Thyroid gland (tissue), 4 donors: ENCODE measurements around the gene CKMT2. TPM values are rescaled to one million over a fixed set of nuclear protein-coding genes. Genes with fewer than 3 reads are reported as not detected.

Source experiments
- DNase-seq, 2 donors: peaks; one replicate each; pipeline ENCODE4 v3.0.0-alpha.2; 2019
- H3K27ac ChIP-seq, 3 donors: fragments of 200-600 bp; sonication (generic); 1 replicate in 2 of 3; 2 replicates in 1 of 3; pipeline ENCODE4 v1.5.1; 2016 to 2019; ENCODE audit warnings: mild to moderate bottlenecking in 1 of 3, moderate library complexity in 1 of 3
- H3K27me3 ChIP-seq: fragments of 200-600 bp; sonication (generic); one replicate; pipeline ENCODE4 v1.5.1; 2019
- H3K36me3 ChIP-seq, 2 donors: fragments of 200-600 bp; sonication (generic); one replicate each; pipeline ENCODE4 v1.5.1; 2016 to 2019
- H3K4me1 ChIP-seq, 2 donors: fragments of 200-600 bp; sonication (generic); one replicate each; pipeline ENCODE4 v1.5.1; 2017 to 2019
- H3K4me3 ChIP-seq, 3 donors: fragments of 200-600 bp; sonication (generic); replicated peaks in 1 of 3; 1 replicate in 2 of 3; 2 replicates in 1 of 3; pipeline ENCODE4 v1.5.1; 2016; ENCODE audit warnings: mild to moderate bottlenecking in 1 of 3
- H3K9me3 ChIP-seq: fragments of 200-600 bp; sonication (generic); one replicate; pipeline ENCODE4 v1.5.1; 2017
- POLR2A ChIP-seq, 2 donors: fragments of 450-650 bp; IDR thresholded peaks; one replicate each; pipeline ENCODE4 v1.6.1; 2017; ENCODE audit warnings: antibody characterized with exemption in 2 of 2, mild to moderate bottlenecking in 2 of 2, moderate library complexity in 1 of 2
- WGBS, 2 donors: methylation state at CpG; one replicate each; pipeline ENCODE4 v1.1.5; 2017; 5-methylcytosine and 5-hydroxymethylcytosine counted together
- intact Hi-C: fragments of 100-400 bp; cut with DNase I; formaldehyde crosslinking; loops from one replicate; pipeline ENCODE4 v1.15.1; 2023
- total RNA-seq, 4 donors: library from RNA; depleted of rRNA; stranded (reverse); fragments of >200 nt; gene quantifications; one replicate each; pipeline ENCODE4 v1.2.3, GENCODE V29; 2016
- TF ChIP-seq, protein P1 (sequence below), 6 experiments: fragments of 200-600 bp in 3 of 6; fragments of 450-650 bp in 3 of 6; sonication (generic) in 3 of 6; IDR thresholded peaks; one replicate each; pipeline ENCODE4 v1.5.1; 2016 to 2019; ENCODE audit warnings: antibody characterized with exemption in 6 of 6, mild to moderate bottlenecking in 2 of 6, inconsistent platforms in 1 of 6, moderate library complexity in 1 of 6

CKMT2 gene
- total RNA-seq, 4 donors from 2014 or later: 1.7 to 24.4 (median 16.1) TPM

DNA sequence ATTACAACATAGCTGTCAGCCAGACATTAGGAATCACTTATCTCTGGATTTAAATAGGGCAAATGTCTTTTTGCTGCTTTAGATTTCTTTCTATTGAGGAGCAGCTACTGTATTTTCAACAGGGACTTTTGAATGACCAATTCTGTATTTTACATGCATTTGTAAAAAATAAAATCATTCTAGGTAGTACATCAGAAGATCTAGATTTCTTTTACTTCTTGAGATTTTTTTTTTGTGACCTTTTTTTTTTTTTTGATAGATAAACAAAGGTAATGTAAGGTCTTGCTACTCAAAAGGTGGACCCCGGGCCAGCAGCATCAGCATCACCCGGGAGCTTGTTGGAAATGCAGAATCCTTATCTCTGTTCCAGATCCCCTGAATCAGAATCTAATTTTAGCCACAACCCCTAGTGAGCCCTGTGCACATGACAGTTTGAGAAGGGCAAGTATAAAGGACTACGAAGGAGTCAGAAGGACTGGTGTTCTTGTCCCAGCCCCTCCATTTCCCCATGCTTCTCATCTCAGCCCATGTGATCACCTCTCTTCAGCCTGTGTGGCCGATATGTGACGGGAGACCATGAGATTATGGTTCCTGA is 37.7 kb upstream of the CKMT2 start:
- no peaks in the 10 kb centered on the region for H3K27me3 ChIP-seq
- no peak overlapping the region for H3K27ac ChIP-seq
- intact Hi-C loops: loop anchor here (10.0 kb wide), 1 partner anchor 511 kb away; no protein-coding TSS in a partner anchor
- no peaks in the 10 kb centered on the region for H3K36me3 ChIP-seq
- H3K4me1 ChIP-seq: peaks cover 0 to 6% of the 10 kb centered on the region in 2 donors
- H3K4me3 ChIP-seq: no peak overlapping the region
- DNase-seq: no peak
- TF ChIP-seq POLR2A (IDR thresholded peaks at IDR 0.05): no peak
- TF ChIP-seq, protein P1, sequence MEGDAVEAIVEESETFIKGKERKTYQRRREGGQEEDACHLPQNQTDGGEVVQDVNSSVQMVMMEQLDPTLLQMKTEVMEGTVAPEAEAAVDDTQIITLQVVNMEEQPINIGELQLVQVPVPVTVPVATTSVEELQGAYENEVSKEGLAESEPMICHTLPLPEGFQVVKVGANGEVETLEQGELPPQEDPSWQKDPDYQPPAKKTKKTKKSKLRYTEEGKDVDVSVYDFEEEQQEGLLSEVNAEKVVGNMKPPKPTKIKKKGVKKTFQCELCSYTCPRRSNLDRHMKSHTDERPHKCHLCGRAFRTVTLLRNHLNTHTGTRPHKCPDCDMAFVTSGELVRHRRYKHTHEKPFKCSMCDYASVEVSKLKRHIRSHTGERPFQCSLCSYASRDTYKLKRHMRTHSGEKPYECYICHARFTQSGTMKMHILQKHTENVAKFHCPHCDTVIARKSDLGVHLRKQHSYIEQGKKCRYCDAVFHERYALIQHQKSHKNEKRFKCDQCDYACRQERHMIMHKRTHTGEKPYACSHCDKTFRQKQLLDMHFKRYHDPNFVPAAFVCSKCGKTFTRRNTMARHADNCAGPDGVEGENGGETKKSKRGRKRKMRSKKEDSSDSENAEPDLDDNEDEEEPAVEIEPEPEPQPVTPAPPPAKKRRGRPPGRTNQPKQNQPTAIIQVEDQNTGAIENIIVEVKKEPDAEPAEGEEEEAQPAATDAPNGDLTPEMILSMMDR (IDR thresholded peaks at IDR 0.05): no peak
- WGBS, 2 donors: 68 to 72% methylated on average over 5 of the region's 5 CpGs
- no peaks in the 10 kb centered on the region for H3K9me3 ChIP-seq

DNA sequence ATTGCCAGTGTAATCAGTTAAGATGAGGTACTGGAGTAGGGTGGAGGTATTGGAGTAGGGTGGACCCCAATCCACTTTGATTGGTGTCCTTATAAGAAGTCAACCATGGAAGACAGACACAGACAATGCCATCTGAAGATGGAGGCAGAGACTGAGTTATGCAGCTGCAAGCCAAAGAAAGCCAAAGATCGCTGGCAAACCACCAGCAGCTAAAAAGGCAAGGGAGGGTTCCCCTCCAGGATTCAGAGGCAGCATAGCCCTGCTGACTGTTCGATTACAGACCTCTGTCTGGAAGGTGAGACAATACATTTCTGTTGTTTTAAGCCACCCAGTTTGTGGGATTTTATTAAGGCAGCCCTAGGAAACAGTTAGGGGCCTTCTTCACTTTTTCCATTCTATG is 30.5 kb upstream of the CKMT2 start:
- no peak overlapping the region for H3K4me3 ChIP-seq

DNA sequence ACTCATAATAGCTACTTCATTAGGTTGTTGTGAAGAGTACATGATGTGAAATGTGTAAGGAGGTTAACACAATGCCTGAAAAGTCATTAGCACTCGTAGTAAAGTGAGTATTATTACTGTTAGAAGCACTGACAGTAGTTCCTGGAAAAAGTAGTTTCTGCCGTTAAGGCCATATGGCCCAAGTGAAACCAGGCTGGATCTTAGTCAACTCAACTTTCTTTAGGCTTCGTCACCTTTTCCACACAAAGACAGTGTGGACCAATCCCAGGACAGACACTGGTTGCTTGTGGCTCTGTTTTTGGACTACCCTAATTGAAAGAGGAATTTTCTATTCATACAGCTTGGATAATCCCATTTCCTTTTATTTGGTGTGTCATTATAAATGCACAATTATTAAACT is 29.4 kb upstream of the CKMT2 start:
- H3K4me1 ChIP-seq: no peaks in the 10 kb centered on the region
- intact Hi-C loops: no loop called here
- H3K36me3 ChIP-seq: no peaks in the 10 kb centered on the region
- H3K27me3 ChIP-seq: no peaks in the 10 kb centered on the region
- H3K4me3 ChIP-seq: no peak overlapping the region
- no peak for TF ChIP-seq POLR2A (IDR thresholded peaks at IDR 0.05)
- TF ChIP-seq, protein P1 (IDR thresholded peaks at IDR 0.05): no peak
- DNase-seq: no peak
- 91 to 96% methylated on average over 3 of the region's 3 CpGs for WGBS, 2 donors
- H3K27ac ChIP-seq: no peak overlapping the region
- no peaks in the 10 kb centered on the region for H3K9me3 ChIP-seq

More for the DNA sequence above, 30.5 kb upstream of the CKMT2 start:
- WGBS, 2 donors: 14 to 24% methylated on average over 2 of the region's 2 CpGs
- H3K36me3 ChIP-seq: no peaks in the 10 kb centered on the region
- peak; percentile 21 to 42 for DNase-seq
- intact Hi-C loops: no loop called here
- H3K27ac ChIP-seq: no peak overlapping the region
- H3K9me3 ChIP-seq: no peaks in the 10 kb centered on the region
- no peaks in the 10 kb centered on the region for H3K27me3 ChIP-seq
- no peak for TF ChIP-seq POLR2A (IDR thresholded peaks at IDR 0.05)
- TF ChIP-seq, protein P1 (IDR thresholded peaks at IDR 0.05): no peak
- no peaks in the 10 kb centered on the region for H3K4me1 ChIP-seq

DNA sequence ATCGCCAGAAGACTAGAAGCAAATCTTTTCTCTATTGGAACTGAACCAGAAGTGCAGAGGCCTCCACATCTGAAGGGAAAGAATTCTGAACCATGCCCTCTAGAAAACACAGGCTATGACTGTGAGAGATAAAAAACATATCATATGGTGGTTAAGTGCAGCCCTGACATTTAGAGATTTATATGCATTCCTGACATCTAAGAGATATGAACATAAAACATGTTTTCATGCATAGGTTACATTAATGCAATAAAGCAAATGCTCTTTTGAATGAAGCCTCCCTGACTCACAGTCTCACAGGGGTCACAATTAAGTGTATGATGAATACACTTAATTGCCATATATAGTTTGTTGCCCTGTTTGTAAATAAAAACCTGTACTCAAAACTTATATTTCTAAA is 28.9 kb upstream of the CKMT2 start:
- intact Hi-C loops: no loop called here
- WGBS, 2 donors: 97 to 100% methylated on average over 1 of the region's 1 CpG
- no peak overlapping the region for H3K27ac ChIP-seq
- no peak for TF ChIP-seq POLR2A (IDR thresholded peaks at IDR 0.05)
- TF ChIP-seq, protein P1 (IDR thresholded peaks at IDR 0.05): no peak
- no peak for DNase-seq
- H3K36me3 ChIP-seq: no peaks in the 10 kb centered on the region
- H3K4me3 ChIP-seq: no peak overlapping the region
- no peaks in the 10 kb centered on the region for H3K4me1 ChIP-seq
- no peaks in the 10 kb centered on the region for H3K9me3 ChIP-seq
- no peaks in the 10 kb centered on the region for H3K27me3 ChIP-seq

DNA sequence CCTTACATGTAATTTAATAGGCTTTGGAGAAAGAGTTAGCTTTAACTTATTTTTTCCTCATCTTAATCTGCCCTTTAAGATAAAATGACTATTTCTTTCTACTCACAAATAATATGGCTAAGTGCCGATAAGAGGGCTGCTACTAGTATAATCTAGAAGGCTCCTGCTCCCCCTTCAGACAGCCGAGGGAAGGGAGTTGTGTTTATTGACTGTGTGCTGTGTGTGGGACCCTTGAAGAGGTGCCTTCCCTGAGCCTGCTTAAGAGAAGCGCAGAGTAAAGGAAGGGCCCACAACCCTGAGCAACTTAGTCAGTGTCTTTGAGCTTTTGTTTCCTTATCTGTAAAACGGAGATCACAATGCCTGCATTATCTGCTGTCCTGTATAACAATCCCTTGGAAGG is 28.1 kb upstream of the CKMT2 start:
- WGBS, 2 donors: 81 to 89% methylated on average over 4 of the region's 4 CpGs
- TF ChIP-seq, protein P1 (IDR thresholded peaks at IDR 0.05): no peak
- TF ChIP-seq POLR2A (IDR thresholded peaks at IDR 0.05): no peak
- intact Hi-C loops: no loop called here
- Histone ChIP-seq H3K4me1 (no peaks in the 10 kb centered on the region), H3K27ac (no peak overlapping the region), H3K4me3 (no peak overlapping the region), H3K27me3 (no peaks in the 10 kb centered on the region), H3K36me3 (no peaks in the 10 kb centered on the region), H3K9me3 (no peaks in the 10 kb centered on the region)
- DNase-seq: no peak
